Progenitor cell of endocrine pancreas (in vitro differentiated cells): Measurements from ENCODE around the gene SIGLEC6. TPM values are rescaled to one million over a fixed set of nuclear protein-coding genes. Genes with fewer than 3 reads are reported as not detected.

Source experiments
- DNase-seq: peaks from one replicate; pipeline ENCODE4 v3.0.0; 2021; ENCODE audit warnings: low spot score; ENCODE audit not compliant: unreplicated experiment
- H3K27ac Mint-ChIP-seq: 2 replicates; pipeline ENCODE4 v1.8.0; 2021; ENCODE audit warnings: mild to moderate bottlenecking, moderate library complexity, mixed read lengths
- H3K27me3 Mint-ChIP-seq: 2 replicates; pipeline ENCODE4 v1.8.0; 2021; ENCODE audit warnings: mixed read lengths
- H3K36me3 Mint-ChIP-seq: 2 replicates; pipeline ENCODE4 v1.8.0; 2022; ENCODE audit warnings: mixed read lengths; ENCODE audit not compliant: insufficient read depth
- H3K4me1 Mint-ChIP-seq: 2 replicates; pipeline ENCODE4 v1.8.0; 2021; ENCODE audit warnings: low read depth, mixed read lengths
- H3K4me3 Mint-ChIP-seq: 2 replicates; pipeline ENCODE4 v1.8.0; 2021; ENCODE audit warnings: low read depth, mild to moderate bottlenecking, moderate library complexity, mixed read lengths
- H3K9me3 Mint-ChIP-seq: 2 replicates; pipeline ENCODE4 v1.8.0; 2021; ENCODE audit warnings: low read depth, mixed read lengths
- total RNA-seq: library from RNA; stranded (reverse); gene quantifications from 2 replicates; pipeline ENCODE4 v1.2.1, GENCODE V29; 2021
- TF ChIP-seq, protein P1 (sequence below): fragments of 200-600 bp; sonication (generic); IDR thresholded peaks from one replicate; pipeline ENCODE4 v1.5.0; 2021; ENCODE audit warnings: antibody characterized with exemption, mild to moderate bottlenecking; ENCODE audit not compliant: unreplicated experiment

The SIGLEC6 gene
- total RNA-seq, 1 donor from 2014 or later: not detected

DNA sequence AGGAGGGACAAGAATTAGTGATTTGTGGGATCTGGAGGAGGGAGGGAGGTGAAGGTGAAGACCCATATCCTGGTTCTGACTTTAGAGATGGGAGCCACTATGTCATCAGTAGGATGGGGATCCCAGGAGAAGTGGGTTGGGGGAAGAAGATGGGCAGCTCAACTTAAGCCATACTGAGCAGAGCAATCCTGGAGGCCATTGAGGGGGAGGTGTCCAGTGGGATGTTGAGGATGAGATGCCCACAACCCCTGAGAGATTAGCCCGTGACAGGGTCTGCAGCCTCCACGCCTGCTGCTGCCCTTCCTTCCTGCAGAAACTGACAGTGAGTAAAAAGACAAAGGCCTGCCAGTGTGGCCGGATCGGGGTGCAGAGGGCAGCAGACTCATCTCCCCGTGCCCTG lies 11.2 kb upstream of the SIGLEC6 start:
- no peak for DNase-seq
- Mint-ChIP-seq H3K4me1 (no peaks in the 10 kb centered on the region), H3K27ac (no peak overlapping the region), H3K27me3 (peaks cover 30% of the 10 kb centered on the region), H3K4me3 (no peak overlapping the region), H3K36me3 (no peaks in the 10 kb centered on the region), H3K9me3 (no peaks in the 10 kb centered on the region)
- TF ChIP-seq, protein P1, sequence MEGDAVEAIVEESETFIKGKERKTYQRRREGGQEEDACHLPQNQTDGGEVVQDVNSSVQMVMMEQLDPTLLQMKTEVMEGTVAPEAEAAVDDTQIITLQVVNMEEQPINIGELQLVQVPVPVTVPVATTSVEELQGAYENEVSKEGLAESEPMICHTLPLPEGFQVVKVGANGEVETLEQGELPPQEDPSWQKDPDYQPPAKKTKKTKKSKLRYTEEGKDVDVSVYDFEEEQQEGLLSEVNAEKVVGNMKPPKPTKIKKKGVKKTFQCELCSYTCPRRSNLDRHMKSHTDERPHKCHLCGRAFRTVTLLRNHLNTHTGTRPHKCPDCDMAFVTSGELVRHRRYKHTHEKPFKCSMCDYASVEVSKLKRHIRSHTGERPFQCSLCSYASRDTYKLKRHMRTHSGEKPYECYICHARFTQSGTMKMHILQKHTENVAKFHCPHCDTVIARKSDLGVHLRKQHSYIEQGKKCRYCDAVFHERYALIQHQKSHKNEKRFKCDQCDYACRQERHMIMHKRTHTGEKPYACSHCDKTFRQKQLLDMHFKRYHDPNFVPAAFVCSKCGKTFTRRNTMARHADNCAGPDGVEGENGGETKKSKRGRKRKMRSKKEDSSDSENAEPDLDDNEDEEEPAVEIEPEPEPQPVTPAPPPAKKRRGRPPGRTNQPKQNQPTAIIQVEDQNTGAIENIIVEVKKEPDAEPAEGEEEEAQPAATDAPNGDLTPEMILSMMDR: no peak

DNA sequence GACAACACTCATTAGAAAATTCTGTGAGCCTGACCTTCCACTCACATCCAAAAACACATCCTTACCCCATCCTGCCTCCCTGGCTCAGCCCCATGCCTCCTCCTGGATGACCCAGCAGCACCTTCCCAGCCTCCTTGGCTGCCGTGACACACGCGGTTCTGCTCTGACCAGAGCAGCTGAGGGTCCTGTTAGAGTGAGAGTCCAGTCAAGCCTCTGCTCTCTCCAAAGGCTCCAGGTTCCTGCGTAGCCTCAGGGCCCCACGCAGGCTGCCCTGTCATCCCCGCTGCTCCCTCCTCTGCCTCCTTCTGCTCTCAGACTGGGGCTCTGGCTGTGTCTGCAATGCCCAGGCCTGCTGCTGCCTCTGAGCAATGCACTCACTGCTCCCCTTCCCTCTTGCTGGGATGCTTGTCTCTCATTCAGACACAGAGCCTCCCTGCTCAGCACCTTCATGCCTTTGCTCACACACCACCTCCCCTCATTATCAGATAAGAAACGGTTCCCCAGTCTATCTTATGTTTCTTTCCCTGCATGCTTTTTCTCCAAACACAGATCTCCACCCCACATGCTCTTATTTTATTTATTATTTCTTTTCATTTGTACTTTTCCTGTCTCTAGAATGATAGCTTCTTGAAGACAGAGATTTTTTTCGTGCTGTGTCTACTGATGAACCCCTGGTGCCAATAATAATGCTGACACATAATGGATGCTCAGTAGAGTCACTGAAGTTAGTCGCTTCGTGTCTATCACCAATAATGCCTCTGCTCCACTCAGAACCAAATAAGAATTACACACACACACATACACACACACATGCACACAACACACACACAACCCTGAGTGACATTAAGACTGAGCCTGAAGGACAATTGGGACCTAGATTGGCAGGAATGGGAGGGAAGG lies 10.2 kb upstream of the SIGLEC6 start:
- no peaks in the 10 kb centered on the region for H3K9me3 Mint-ChIP-seq
- DNase-seq: no peak
- no peaks in the 10 kb centered on the region for H3K36me3 Mint-ChIP-seq
- H3K4me1 Mint-ChIP-seq: no peaks in the 10 kb centered on the region
- peaks cover 35% of the 10 kb centered on the region for H3K27me3 Mint-ChIP-seq
- H3K4me3 Mint-ChIP-seq: no peak overlapping the region
- TF ChIP-seq, protein P1: no peak
- no peak overlapping the region for H3K27ac Mint-ChIP-seq

DNA sequence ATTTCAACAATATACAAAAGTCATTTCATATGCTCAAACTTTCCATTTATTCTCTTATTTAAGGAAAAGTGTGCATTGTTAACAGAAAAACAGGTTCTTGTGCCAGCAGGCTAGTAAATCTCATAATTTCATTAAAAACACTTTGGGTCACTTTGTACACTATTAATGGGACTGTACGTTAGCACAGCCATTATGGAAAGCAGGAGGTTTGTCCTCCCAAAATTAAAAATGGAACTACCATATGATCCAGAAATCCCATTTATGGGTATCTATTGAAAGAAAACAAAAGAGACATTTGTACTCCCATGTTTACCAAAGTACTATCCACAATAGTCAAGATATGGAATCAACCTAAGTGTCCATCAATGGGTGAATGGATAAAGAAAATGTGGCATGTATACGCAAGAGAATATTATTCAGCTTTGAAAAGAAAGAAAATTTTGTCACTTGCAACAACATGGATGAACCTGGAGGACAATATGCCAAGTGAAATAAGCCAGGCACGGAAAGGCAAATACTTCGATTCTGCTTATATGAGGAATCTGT lies 8.4 kb upstream of the SIGLEC6 start:
- H3K27ac Mint-ChIP-seq: no peak overlapping the region
- H3K4me1 Mint-ChIP-seq: no peaks in the 10 kb centered on the region
- no peak overlapping the region for H3K4me3 Mint-ChIP-seq
- peaks cover 42% of the 10 kb centered on the region for H3K27me3 Mint-ChIP-seq
- TF ChIP-seq, protein P1: no peak
- H3K9me3 Mint-ChIP-seq: no peaks in the 10 kb centered on the region
- no peak for DNase-seq
- no peaks in the 10 kb centered on the region for H3K36me3 Mint-ChIP-seq

DNA sequence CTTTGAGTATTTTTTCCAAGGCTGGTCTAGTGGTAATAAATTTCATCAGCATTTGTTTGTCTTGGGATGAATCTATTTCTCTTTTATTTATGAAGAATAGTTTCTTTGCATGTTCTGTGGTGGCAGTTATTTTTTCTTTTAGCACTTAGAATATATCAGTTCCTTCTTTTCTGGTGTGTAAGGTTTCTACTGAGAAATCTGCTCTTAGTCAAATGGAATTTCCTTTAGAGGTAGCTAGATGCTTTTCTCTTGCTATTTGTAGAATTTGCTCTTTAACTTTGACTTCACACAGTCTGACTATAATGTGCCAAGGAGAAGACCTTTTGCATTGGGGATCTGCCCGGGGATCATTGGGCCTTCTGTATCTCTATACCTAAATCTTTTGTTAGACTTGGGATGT lies 4.1 kb upstream of the SIGLEC6 start:
- Mint-ChIP-seq H3K4me3 (no peak overlapping the region), H3K4me1 (no peaks in the 10 kb centered on the region), H3K36me3 (no peaks in the 10 kb centered on the region), H3K9me3 (no peaks in the 10 kb centered on the region), H3K27ac (no peak overlapping the region), H3K27me3 (peaks cover 46% of the 10 kb centered on the region)
- no peak for DNase-seq
- TF ChIP-seq, protein P1: no peak

DNA sequence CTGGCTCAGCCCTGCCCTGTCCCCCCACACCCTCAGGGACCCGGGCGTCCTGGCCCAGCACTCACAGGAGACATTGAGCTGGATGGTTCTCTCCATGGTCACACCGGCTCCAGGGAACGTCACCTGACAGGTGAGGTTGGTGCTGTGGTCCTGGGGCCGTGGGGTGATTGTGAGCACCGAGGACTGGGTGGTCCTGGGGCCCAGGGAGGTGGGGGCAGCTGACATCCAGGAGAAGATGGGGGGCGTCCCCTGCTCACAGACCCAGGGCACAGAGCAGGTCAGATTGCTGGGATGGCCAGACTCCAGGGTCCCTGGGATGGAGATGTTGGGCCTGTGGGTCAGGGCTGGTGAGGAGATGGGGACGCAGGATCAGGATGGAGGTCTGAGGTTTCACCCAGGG lies 854 bp downstream of the SIGLEC6 start:
- no peak overlapping the region for H3K27ac Mint-ChIP-seq
- H3K9me3 Mint-ChIP-seq: no peaks in the 10 kb centered on the region
- peaks cover 46% of the 10 kb centered on the region for H3K27me3 Mint-ChIP-seq
- TF ChIP-seq, protein P1: no peak
- no peaks in the 10 kb centered on the region for H3K36me3 Mint-ChIP-seq
- H3K4me1 Mint-ChIP-seq: no peaks in the 10 kb centered on the region
- DNase-seq: no peak
- no peak overlapping the region for H3K4me3 Mint-ChIP-seq
